H9 (cell line): Measurements from ENCODE around the gene LRRC15. TPM values are rescaled to one million over a fixed set of nuclear protein-coding genes. Genes with fewer than 3 reads are reported as not detected.

Experiments
- DNase-seq: peaks from one replicate; pipeline ENCODE4 v3.0.0-alpha.2; 2017
- H2AFZ ChIP-seq: one replicate; pipeline ENCODE4 v1.6.1; 2013; ENCODE audit warnings: mild to moderate bottlenecking, low read length, control low read depth, moderate library complexity
- H2AK5ac ChIP-seq: 2 replicates; pipeline ENCODE4 v1.6.1; 2013; ENCODE audit warnings: low read length, control low read depth, mixed read lengths; ENCODE audit not compliant: insufficient read length
- H2BK120ac ChIP-seq: one replicate; pipeline ENCODE4 v1.6.1; 2013; ENCODE audit warnings: low read depth, mild to moderate bottlenecking, low read length, control low read depth, inconsistent platforms; ENCODE audit not compliant: poor library complexity, severe bottlenecking
- H2BK12ac ChIP-seq: 2 replicates; pipeline ENCODE4 v1.6.1; 2013; ENCODE audit warnings: low read length, control low read depth, mixed read lengths, low read depth; ENCODE audit not compliant: insufficient read length
- H2BK15ac ChIP-seq: 2 replicates; pipeline ENCODE4 v1.6.1; 2013; ENCODE audit warnings: low read depth, low read length, control low read depth
- H2BK20ac ChIP-seq: one replicate; pipeline ENCODE4 v1.6.1; 2013; ENCODE audit warnings: low read depth, mild to moderate bottlenecking, low read length, control low read depth, inconsistent platforms; ENCODE audit not compliant: poor library complexity, severe bottlenecking
- H2BK5ac ChIP-seq: 2 replicates; pipeline ENCODE4 v1.6.1; 2013; ENCODE audit warnings: low read length, control low read depth, mixed read lengths; ENCODE audit not compliant: insufficient read length
- H3K14ac ChIP-seq: 2 replicates; pipeline ENCODE4 v1.6.1; 2013; ENCODE audit warnings: low read length, control low read depth; ENCODE audit not compliant: insufficient read depth
- H3K18ac ChIP-seq: 2 replicates; pipeline ENCODE4 v1.6.1; 2013; ENCODE audit warnings: low read depth, mild to moderate bottlenecking, mixed read lengths, low read length, control low read depth; ENCODE audit not compliant: insufficient read length
- H3K23ac ChIP-seq: 2 replicates; pipeline ENCODE4 v1.6.1; 2013; ENCODE audit warnings: low read length, control low read depth, mixed read lengths, low read depth; ENCODE audit not compliant: insufficient read length
- H3K23me2 ChIP-seq: 2 replicates; pipeline ENCODE4 v1.6.1; 2013; ENCODE audit warnings: low read depth, mild to moderate bottlenecking, mixed read lengths, low read length, control low read depth; ENCODE audit not compliant: insufficient read length, poor library complexity, severe bottlenecking
- H3K27ac ChIP-seq: 2 replicates; pipeline ENCODE4 v1.5.1; 2013; ENCODE audit warnings: low read length, control low read depth, mixed read lengths, low read depth; ENCODE audit not compliant: insufficient read length
- H3K27me3 ChIP-seq: 2 replicates; pipeline ENCODE4 v1.6.1; 2013; ENCODE audit warnings: low read length, control low read depth, inconsistent platforms; ENCODE audit not compliant: insufficient read depth
- H3K4ac ChIP-seq: 2 replicates; pipeline ENCODE4 v1.6.1; 2013; ENCODE audit warnings: low read depth, mild to moderate bottlenecking, control low read depth, inconsistent platforms, low read length, moderate library complexity
- H3K4me1 ChIP-seq: 2 replicates; pipeline ENCODE4 v1.6.1; 2013; ENCODE audit warnings: low read length, control low read depth, inconsistent platforms; ENCODE audit not compliant: insufficient read depth
- H3K4me2 ChIP-seq: 2 replicates; pipeline ENCODE4 v1.6.1; 2013; ENCODE audit warnings: low read length, control low read depth, mixed read lengths; ENCODE audit not compliant: insufficient read length, insufficient read depth
- H3K56ac ChIP-seq: 2 replicates; pipeline ENCODE4 v1.6.1; 2013; ENCODE audit warnings: low read depth, mild to moderate bottlenecking, mixed read lengths, low read length, control low read depth; ENCODE audit not compliant: insufficient read length
- H3K79me1 ChIP-seq: 2 replicates; pipeline ENCODE4 v1.6.1; 2013; ENCODE audit warnings: low read depth, mild to moderate bottlenecking, moderate library complexity, low read length, control low read depth, inconsistent platforms; ENCODE audit not compliant: insufficient read depth, poor library complexity, severe bottlenecking
- H3K79me2 ChIP-seq: 2 replicates; pipeline ENCODE4 v1.6.1; 2013; ENCODE audit warnings: low read length, control low read depth, inconsistent platforms; ENCODE audit not compliant: insufficient read depth
- H3K9ac ChIP-seq: 2 replicates; pipeline ENCODE4 v1.6.1; 2013; ENCODE audit warnings: low read length, control low read depth, mixed read lengths; ENCODE audit not compliant: insufficient read length; ENCODE audit errors: extremely low read depth
- H3K9me3 ChIP-seq: one replicate; pipeline ENCODE4 v1.6.1; 2013; ENCODE audit warnings: low read depth, low read length, inconsistent platforms; ENCODE audit not compliant: control insufficient read depth
- H3T11ph ChIP-seq: one replicate; pipeline ENCODE4 v1.6.1; 2013; ENCODE audit warnings: mild to moderate bottlenecking, low read length, control low read depth, inconsistent platforms
- H4K20me1 ChIP-seq: one replicate; pipeline ENCODE4 v1.6.1; 2013; ENCODE audit not compliant: control insufficient read depth, insufficient read length, insufficient read depth
- H4K5ac ChIP-seq: 2 replicates; pipeline ENCODE4 v1.6.1; 2013; ENCODE audit warnings: low read depth, mild to moderate bottlenecking, mixed read lengths, low read length, control low read depth; ENCODE audit not compliant: insufficient read length
- H4K8ac ChIP-seq: replicated peaks from 2 replicates; pipeline ENCODE4 v1.6.1; 2013; ENCODE audit warnings: low read length, control low read depth, mixed read lengths, low read depth; ENCODE audit not compliant: insufficient read length
- H4K91ac ChIP-seq: 2 replicates; pipeline ENCODE4 v1.6.1; 2013; ENCODE audit warnings: low read depth, mild to moderate bottlenecking, moderate library complexity, mixed read lengths, low read length, control low read depth; ENCODE audit not compliant: insufficient read length
- H3K27ac Mint-ChIP-seq, 3 experiments: 2 replicates in 2 of 3; 3 replicates in 1 of 3; pipeline ENCODE4 v1.8.0; 2020 to 2021; ENCODE audit warnings: mixed read lengths in 3 of 3, mild to moderate bottlenecking in 1 of 3, moderate library complexity in 1 of 3
- H3K27me3 Mint-ChIP-seq: 2 replicates; pipeline ENCODE4 v1.8.0; 2021; ENCODE audit warnings: low read depth, mild to moderate bottlenecking, moderate library complexity, mixed read lengths
- H3K36me3 Mint-ChIP-seq, 3 experiments: 2 replicates in 2 of 3; 3 replicates in 1 of 3; pipeline ENCODE4 v1.8.0; 2020 to 2021; ENCODE audit warnings: low read depth in 3 of 3, mixed read lengths in 3 of 3; ENCODE audit not compliant: insufficient read depth in 1 of 3
- H3K4me1 Mint-ChIP-seq, 2 experiments: 2 replicates each; pipeline ENCODE4 v1.8.0; 2020; ENCODE audit warnings: mixed read lengths in 2 of 2
- H3K4me3 Mint-ChIP-seq, 2 experiments: 2 replicates in 1 of 2; 3 replicates in 1 of 2; pipeline ENCODE4 v1.8.0; 2020 to 2021; ENCODE audit warnings: mild to moderate bottlenecking in 2 of 2, mixed read lengths in 2 of 2, moderate library complexity in 1 of 2
- H3K9me3 Mint-ChIP-seq, 2 experiments: 2 replicates in 1 of 2; 3 replicates in 1 of 2; pipeline ENCODE4 v1.8.0; 2020; ENCODE audit warnings: mild to moderate bottlenecking in 2 of 2, mixed read lengths in 2 of 2, moderate library complexity in 1 of 2
- CTCF ChIP-seq: fragments of 200-600 bp; sonication (generic); conservative IDR thresholded peaks from 3 replicates; pipeline ENCODE4 v1.8.0; 2021; ENCODE audit warnings: antibody characterized with exemption, mild to moderate bottlenecking
- whole genome bisulfite sequencing: extraction: QIAGEN DNeasy Blood & Tissue Kit; methylation state at CpG from one replicate; pipeline ENCODE4 v1.1.7; 2013; ENCODE audit warnings: missing lambda C conversion rate, low lambda C conversion rate, mixed read lengths; ENCODE audit not compliant: insufficient read length; ENCODE audit errors: extremely low coverage; 5-methylcytosine and 5-hydroxymethylcytosine counted together
- total RNA-seq: library from RNA; stranded (reverse); gene quantifications from 2 replicates; pipeline ENCODE4 v1.2.1, GENCODE V29; 2021

The LRRC15 gene
- total RNA-seq, 1 experiment from 2014 or later: 0.07 TPM

DNA sequence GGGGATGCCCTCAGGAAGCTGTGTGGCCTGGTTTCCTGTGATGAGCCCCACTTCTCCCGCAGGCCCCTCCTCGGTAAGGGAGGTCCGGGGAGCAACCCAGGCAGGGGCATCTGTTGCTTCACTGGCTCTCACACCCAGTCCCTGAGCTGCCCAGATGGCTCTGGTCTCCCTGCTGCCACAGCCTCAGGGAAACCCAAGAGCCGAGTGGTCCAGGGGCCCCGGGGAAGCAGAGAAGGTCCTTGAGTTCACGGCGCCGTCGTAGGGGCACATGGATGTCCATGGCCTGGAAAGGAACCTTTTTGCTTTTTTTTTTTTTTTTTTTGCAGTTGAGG lies 13.3 kb upstream of the LRRC15 start:
- Histone ChIP-seq H3K4ac (no peak overlapping the region), H3K27ac (no peak overlapping the region)

More for the DNA sequence above, 13.3 kb upstream of the LRRC15 start:
- no CpG with 5 or more reads among the region's 9 CpGs for WGBS
- H2BK15ac ChIP-seq: no peak overlapping the region
- peaks cover 6% of the 10 kb centered on the region for H3K27me3 Mint-ChIP-seq
- no peak overlapping the region for H3K9ac ChIP-seq
- no peak overlapping the region for H2BK120ac ChIP-seq
- no peak overlapping the region for H3K18ac ChIP-seq
- no peak overlapping the region for H2AFZ ChIP-seq
- H3K9me3 Mint-ChIP-seq: no peaks in the 10 kb centered on the region
- H4K20me1 ChIP-seq: no peaks in the 10 kb centered on the region
- no peak overlapping the region for H2BK5ac ChIP-seq
- H3K4me1 ChIP-seq: no peaks in the 10 kb centered on the region; the same call in 1 of the 2 replicates
- H2AK5ac ChIP-seq: no peak overlapping the region
- H3K9me3 ChIP-seq: no peaks in the 10 kb centered on the region
- no peaks in the 10 kb centered on the region for H3K79me2 ChIP-seq
- no peaks in the 10 kb centered on the region for H3K23me2 ChIP-seq
- no peaks in the 10 kb centered on the region for H3K79me1 ChIP-seq
- H4K8ac ChIP-seq: no peak overlapping the region
- no peak for TF ChIP-seq CTCF
- H2BK12ac ChIP-seq: no peak overlapping the region
- H3T11ph ChIP-seq: no peak overlapping the region
- H3K36me3 Mint-ChIP-seq: no peaks in the 10 kb centered on the region
- peak; percentile 29 for DNase-seq
- H3K23ac ChIP-seq: no peak overlapping the region
- H3K4me3 Mint-ChIP-seq: no peak overlapping the region
- H3K14ac ChIP-seq: no peak overlapping the region
- no peak overlapping the region for H3K4me2 ChIP-seq
- H3K27ac Mint-ChIP-seq: peak overlapping the region in 1 of 3 experiments; percentile 2; a peak in 1 of 7 replicates
- H4K91ac ChIP-seq: no peak overlapping the region
- no peaks in the 10 kb centered on the region for H3K27me3 ChIP-seq
- no peak overlapping the region for H3K56ac ChIP-seq
- no peak overlapping the region for H2BK20ac ChIP-seq
- peaks cover 39 to 63% of the 10 kb centered on the region in 2 experiments for H3K4me1 Mint-ChIP-seq
- no peak overlapping the region for H4K5ac ChIP-seq
